ENCODE measurements around the gene LAMB4.

LAMB4 gene

DNA sequence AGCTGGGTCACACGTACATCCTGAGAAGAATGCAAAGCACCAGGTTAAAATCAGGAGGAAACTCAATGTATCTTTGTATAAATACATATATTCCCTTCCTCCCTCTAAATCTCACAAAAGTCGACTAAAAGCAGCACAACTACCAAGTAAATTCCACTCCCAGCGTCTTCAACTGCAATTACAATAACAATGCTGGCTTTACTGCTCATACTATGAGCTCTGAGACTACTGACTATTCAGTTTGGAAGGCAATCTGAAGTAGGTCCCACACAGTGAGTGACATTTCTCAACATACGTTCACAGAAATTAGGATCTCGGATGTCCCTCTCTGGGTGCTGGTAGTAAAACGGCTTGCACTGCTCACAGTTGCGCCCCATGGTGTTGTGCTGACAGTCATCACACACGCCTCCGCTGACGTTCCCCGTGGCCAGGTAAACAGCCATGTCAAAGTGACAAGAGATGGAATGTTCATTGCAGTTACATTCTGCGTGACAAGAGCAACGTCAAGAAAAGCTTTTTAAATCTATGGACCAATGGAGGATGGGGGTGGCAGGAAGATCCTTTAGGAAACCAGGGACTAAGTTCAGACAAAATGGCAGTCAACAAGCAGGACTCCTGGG is 154.7 kb downstream of the LAMB4 start:
- no peak for TF ChIP-seq POLR2A (IDR thresholded peaks at IDR 0.05; ENCODE audit: low read depth, low read length)
- FAIRE-seq (no peak), DNase-seq (ENCODE audit: insufficient read length, low spot score) (no peak)

DNA sequence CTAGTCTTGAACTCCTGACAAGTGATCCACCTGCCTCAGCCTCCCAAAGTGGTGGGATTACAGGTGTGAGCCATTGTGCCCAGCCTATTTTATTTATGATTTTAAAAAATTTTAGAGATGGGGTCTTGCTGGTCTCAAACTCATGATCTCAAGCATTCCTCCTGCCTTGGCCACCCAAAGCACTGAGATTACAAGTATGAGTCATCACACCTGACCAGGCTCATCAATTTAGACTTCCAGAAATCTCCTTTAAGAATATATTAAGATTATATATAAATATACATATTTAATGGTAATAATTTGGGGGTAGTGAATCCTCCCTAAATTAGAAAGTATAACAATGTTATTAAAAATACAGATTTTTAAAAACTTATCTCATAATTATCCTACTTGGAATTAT is 156.3 kb downstream of the LAMB4 start:
- no peak for TF ChIP-seq POLR2A (IDR thresholded peaks at IDR 0.05; ENCODE audit: low read depth, low read length)
- FAIRE-seq = no peak

More for the DNA sequence above, 156.3 kb downstream of the LAMB4 start:
- no peak for DNase-seq (ENCODE audit: insufficient read length, low spot score)
